Measurements from ENCODE around the gene THBS1. TPM values are rescaled to one million over a fixed set of nuclear protein-coding genes. Genes with fewer than 3 reads are reported as not detected.

THBS1 gene
- total and polyA plus RNA-seq, 8 donors, result 126 to 570 (median 178) TPM

DNA sequence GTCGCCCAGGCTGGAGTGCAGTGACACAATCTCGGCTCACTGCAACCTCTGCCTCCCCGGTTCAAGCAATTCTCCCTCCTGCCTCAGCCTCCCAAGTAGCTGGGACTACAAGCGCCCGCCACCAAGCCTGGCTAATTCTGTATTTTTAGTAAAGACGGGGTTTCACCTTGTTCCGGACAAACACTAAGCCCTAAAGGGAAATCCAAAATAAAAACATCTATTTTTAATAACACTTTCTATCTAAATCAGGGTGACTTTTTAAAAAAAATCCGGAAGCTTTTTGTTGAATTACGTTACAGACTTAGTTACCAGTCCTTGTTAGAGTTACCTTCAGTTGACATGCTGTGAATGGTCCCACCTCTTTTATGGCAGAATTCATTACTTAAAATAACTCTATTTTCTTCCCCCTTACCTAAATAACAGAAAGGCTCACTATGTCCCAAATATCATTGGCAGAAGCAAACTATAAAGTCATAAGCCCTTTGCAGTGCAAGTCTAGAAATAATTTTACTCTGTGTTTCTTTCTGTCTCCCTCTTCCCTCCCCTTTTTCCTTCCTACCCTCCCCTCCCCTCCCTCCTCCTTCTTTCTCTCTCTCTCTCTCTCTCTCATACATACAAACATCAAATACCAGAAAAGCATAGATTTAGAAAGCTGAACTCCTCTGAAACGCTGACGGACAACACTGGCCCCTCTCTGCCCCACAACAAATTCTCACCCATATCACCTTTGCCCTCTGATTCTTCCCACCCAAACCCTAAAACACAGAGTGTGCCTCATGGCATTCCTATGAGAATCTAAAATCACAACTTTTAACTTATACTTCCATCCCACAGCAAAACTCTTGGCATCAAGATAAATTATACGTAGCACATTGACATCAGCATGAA, 18.3 kb downstream of the THBS1 start:
- intact Hi-C loops (cut with DNase I), result no loop called here
- TF ChIP-seq, protein P1, sequence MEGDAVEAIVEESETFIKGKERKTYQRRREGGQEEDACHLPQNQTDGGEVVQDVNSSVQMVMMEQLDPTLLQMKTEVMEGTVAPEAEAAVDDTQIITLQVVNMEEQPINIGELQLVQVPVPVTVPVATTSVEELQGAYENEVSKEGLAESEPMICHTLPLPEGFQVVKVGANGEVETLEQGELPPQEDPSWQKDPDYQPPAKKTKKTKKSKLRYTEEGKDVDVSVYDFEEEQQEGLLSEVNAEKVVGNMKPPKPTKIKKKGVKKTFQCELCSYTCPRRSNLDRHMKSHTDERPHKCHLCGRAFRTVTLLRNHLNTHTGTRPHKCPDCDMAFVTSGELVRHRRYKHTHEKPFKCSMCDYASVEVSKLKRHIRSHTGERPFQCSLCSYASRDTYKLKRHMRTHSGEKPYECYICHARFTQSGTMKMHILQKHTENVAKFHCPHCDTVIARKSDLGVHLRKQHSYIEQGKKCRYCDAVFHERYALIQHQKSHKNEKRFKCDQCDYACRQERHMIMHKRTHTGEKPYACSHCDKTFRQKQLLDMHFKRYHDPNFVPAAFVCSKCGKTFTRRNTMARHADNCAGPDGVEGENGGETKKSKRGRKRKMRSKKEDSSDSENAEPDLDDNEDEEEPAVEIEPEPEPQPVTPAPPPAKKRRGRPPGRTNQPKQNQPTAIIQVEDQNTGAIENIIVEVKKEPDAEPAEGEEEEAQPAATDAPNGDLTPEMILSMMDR (IDR thresholded peaks at IDR 0.05), result no peak
- H3K9me3 ChIP-seq, result no peaks in the 10 kb centered on the region
- no peaks in the 10 kb centered on the region for H3K27me3 ChIP-seq
- peaks cover 0 to 20% of the 10 kb centered on the region in 2 donors for H3K36me3 ChIP-seq
- DNase-seq (no peak), ATAC-seq (no peak)
- H3K4me3 ChIP-seq, result no peak overlapping the region
- H3K4me1 ChIP-seq, result no peaks in the 10 kb centered on the region
- no peak overlapping the region for H3K27ac ChIP-seq

DNA sequence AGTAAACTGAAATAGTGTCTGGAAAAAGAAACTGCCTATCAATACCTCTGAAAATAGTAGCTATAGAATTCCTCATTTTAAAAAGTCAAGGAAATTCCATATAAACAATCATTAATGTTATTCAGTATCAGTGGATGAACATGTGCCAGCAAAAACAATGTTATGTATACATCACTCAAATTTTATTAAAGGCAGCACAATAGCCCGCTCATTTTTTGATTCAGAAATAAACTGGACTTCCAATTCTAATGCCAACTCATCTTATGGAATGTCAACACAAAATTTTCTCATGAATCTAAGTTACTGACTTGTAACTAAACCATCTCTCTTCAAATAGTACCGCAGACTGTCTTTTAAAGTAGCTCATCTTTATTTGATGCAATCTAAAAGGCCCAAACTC, 19.0 kb downstream of the THBS1 start:
- H3K27me3 ChIP-seq, result no peaks in the 10 kb centered on the region
- ATAC-seq, result no peak
- H3K36me3 ChIP-seq, result peaks cover 0 to 13% of the 10 kb centered on the region in 2 donors
- no peaks in the 10 kb centered on the region for H3K9me3 ChIP-seq
- TF ChIP-seq, protein P1 (IDR thresholded peaks at IDR 0.05), result no peak
- intact Hi-C loops (cut with DNase I), result no loop called here
- H3K4me3 ChIP-seq, result no peak overlapping the region
- H3K4me1 ChIP-seq, result no peaks in the 10 kb centered on the region
- no peak for DNase-seq
- no peak overlapping the region for H3K27ac ChIP-seq

DNA sequence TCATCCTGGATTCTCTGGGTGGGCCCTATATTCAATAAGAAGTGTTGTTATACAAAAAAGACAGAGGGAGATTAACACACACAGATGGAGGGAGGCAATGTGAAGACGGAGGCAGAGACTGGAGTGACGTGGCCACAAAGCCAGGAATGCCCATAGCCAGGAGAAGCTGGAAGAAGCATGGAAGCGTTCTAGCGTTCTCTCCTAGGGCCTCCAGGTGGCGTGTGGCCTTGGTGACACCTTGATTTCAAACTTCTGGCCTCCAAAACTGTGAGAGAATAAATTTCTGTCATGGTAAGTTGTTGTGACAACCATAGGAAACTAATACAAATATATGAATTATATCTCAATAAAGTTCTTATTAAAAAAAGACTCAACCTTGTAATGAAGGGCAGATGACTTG, 21.3 kb downstream of the THBS1 start:
- Histone ChIP-seq H3K27me3 (no peaks in the 10 kb centered on the region), H3K36me3 (no peaks in the 10 kb centered on the region), H3K4me1 (no peaks in the 10 kb centered on the region), H3K9me3 (no peaks in the 10 kb centered on the region), H3K27ac (no peak overlapping the region), H3K4me3 (no peak overlapping the region)
- DNase-seq (no peak), ATAC-seq (no peak)
- TF ChIP-seq, protein P1 (IDR thresholded peaks at IDR 0.05), result no peak
- intact Hi-C loops (cut with DNase I), result no loop called here

DNA sequence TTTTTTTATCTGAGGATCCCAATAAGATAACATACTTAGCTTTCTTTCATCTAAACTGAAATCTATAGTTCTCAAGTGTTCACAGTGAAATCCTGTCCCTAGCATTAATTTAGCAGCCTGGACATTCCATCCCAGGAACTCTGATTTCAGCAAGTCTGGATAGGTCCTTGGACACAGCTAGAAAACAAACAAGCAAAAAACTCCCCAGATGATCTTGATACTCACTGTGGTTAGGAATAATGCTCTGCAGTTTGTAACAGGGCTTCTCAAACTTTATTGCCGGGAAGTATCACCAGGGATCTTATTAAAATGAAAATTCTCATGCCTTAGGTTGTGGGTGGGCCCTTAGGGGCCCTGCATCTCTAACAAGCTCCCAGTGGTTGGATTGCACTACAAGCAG, 24.3 kb downstream of the THBS1 start:
- no peak for DNase-seq
- Histone ChIP-seq H3K36me3 (no peaks in the 10 kb centered on the region), H3K9me3 (peaks cover 0 to 9% of the 10 kb centered on the region in 2 donors), H3K4me1 (no peaks in the 10 kb centered on the region), H3K27ac (no peak overlapping the region), H3K4me3 (no peak overlapping the region), H3K27me3 (no peaks in the 10 kb centered on the region)
- intact Hi-C loops (cut with DNase I), result no loop called here
- TF ChIP-seq, protein P1 (IDR thresholded peaks at IDR 0.05), result no peak
- ATAC-seq, result no peak

DNA sequence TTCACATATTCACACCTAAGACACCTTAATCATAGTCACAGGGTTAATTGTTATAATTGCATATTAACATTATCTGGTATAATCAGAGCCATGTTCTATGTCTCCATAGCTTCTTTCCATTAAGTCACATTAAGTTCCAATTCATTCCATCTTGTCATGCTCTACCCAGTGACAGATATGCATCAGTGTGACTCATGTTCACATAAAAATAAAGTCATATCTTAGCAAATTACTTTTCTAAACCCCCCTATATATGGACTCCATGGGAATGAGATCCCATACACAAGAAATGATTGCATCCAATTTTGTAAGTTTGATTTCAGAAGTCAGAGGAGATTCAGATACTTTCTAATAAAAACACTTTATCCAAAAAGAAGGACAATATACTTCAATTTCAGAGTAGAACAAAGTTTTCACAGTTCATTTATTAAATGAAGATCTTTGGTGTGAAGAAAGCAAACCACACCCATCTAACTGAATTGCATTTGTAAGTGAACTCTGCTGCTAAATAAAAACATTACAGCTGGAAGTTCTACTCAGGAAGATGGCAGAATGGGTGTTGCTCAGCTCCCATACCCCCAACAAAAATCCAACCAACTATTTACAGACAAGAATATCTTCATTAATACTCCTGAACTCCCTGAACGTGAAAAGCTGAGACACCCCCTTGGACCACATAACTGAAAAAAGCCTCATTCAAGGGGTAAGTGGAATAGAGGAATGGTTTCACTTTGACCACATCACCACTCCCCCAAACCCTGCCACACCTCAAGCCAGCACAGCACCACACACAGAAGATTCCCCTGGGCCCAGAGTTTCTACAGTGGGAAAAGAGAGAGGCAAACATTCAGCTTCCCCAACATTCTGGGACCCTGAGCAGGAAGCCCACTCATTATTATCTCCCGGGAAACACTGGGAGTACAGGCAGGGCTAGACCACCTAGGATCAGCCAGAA, 27.6 kb downstream of the THBS1 start:
- Histone ChIP-seq H3K27ac (no peak overlapping the region), H3K27me3 (no peaks in the 10 kb centered on the region), H3K9me3 (peaks cover 0 to 37% of the 10 kb centered on the region in 2 donors), H3K4me3 (no peak overlapping the region), H3K36me3 (no peaks in the 10 kb centered on the region), H3K4me1 (no peaks in the 10 kb centered on the region)
- DNase-seq, result no peak
- no peak for ATAC-seq
- intact Hi-C loops (cut with DNase I), result no loop called here
- TF ChIP-seq, protein P1 (IDR thresholded peaks at IDR 0.05), result no peak

All from left lung (tissue), 10 donors.